GM21786 (cell line): Measurements from ENCODE around the gene HBQ1.
"Not testable (repeated sequence)": the region's sequence is repeated elsewhere in the genome, so short reads cannot be mapped to it uniquely, and the experiment has no call there.

Source experiments
- ATAC-seq: cut with Tn5 transposase; IDR thresholded peaks from one replicate; pipeline ENCODE4 v1.9.1; 2021; ENCODE audit not compliant: unreplicated experiment

Gene HBQ1

GRCh38 chr16:175011-175949, 5.0 kb upstream of the HBQ1 start:
- ATAC-seq = no peak

GRCh38 chr16:176006-176405, 4.3 kb upstream of the HBQ1 start:
- ATAC-seq = not testable (repeated sequence)

- ATAC-seq = not testable (repeated sequence)
Observed at GRCh38 chr16:176477-177382, 3.5 kb upstream of the HBQ1 start, which contains the start of gene HBA1. HBA1 (plus strand) TSS chr16:176680; CDS start chr16:176717, 37 bp downstream.

- no peak for ATAC-seq
Observed at GRCh38 chr16:177394-177822, 2.9 kb upstream of the HBQ1 start.

GRCh38 chr16:177981-178667, 2.1 kb upstream of the HBQ1 start:
- ATAC-seq = no peak

GRCh38 chr16:178668-179015, 1.6 kb upstream of the HBQ1 start:
- ATAC-seq = no peak

GRCh38 chr16:179211-180092, 807 bp upstream of the HBQ1 start:
- ATAC-seq = no peak

GRCh38 chr16:180681-181564, 664 bp downstream of the HBQ1 start:
- peak; percentile 53 for ATAC-seq

GRCh38 chr16:181565-182021, 1.3 kb downstream of the HBQ1 start:
- no peak for ATAC-seq

- ATAC-seq = no peak
Observed at GRCh38 chr16:183005-183404, 2.7 kb downstream of the HBQ1 start.

- ATAC-seq = no peak
Observed at GRCh38 chr16:185213-185612, 5.0 kb downstream of the HBQ1 start.

GRCh38 chr16:185691-186090, 5.4 kb downstream of the HBQ1 start:
- ATAC-seq = no peak

GRCh38 chr16:187330-187729, 7.1 kb downstream of the HBQ1 start:
- ATAC-seq = no peak

- no peak for ATAC-seq
Observed at GRCh38 chr16:188674-189073, 8.4 kb downstream of the HBQ1 start.

GRCh38 chr16:189604-190186, 9.4 kb downstream of the HBQ1 start:
- no peak for ATAC-seq

- no peak for ATAC-seq
Observed at GRCh38 chr16:191831-192230, 11.6 kb downstream of the HBQ1 start.

- ATAC-seq = no peak
Observed at GRCh38 chr16:192686-193085, 12.4 kb downstream of the HBQ1 start.

GRCh38 chr16:193441-193840, 13.2 kb downstream of the HBQ1 start:
- no peak for ATAC-seq

- ATAC-seq = no peak
Observed at GRCh38 chr16:194516-194915, 14.3 kb downstream of the HBQ1 start.
